COR-L47 (cell line): ENCODE measurements around the gene DNAAF2.
"Not testable (repeated sequence)": the region's sequence is repeated elsewhere in the genome, so short reads cannot be mapped to it uniquely, and the experiment has no call there.

ENCODE experiments used
- DNase-seq: peaks from one replicate; lab custom pipeline; 2025; lab: John Stamatoyannopoulos, UW

The DNAAF2 gene

GRCh38 chr14:49621114-49621881 lies 13.7 kb downstream of the DNAAF2 start:
- peak; percentile 41 for DNase-seq

GRCh38 chr14:49620182-49621113 lies 14.6 kb downstream of the DNAAF2 start, which contains the start of the genes MGAT2 and RPL36AL:
TSS of gene MGAT2 (plus strand) at chr14:49620799. CDS start at chr14:49621269, 470 bp downstream.
TSS of gene RPL36AL (minus strand) at chr14:49620626. CDS start at chr14:49619104, 1,522 bp downstream.
- peak; percentile 96 for DNase-seq

GRCh38 chr14:49619730-49620129 lies 15.3 kb downstream of the DNAAF2 start:
- DNase-seq = no peak

DNA sequence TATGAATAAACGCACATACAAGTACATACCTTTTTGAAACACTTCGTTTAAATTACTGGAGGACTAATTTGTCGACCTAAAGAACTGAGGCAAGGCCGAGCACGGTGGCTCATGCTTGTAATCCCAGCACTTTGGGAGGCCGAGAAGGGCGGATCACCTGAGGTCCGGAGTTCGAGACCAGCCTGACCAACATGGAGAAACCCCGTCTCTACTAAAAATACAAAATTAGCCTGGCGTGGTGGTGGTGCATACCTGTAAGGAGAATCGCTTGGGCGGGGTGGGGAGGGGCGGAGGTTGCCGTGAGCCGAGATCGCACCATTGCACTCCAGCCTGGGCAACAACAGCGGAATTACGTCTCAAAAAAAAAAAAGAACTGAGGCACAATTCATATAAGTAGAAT lies 15.8 kb downstream of the DNAAF2 start:
- not testable (repeated sequence) for DNase-seq

GRCh38 chr14:49617852-49618519 lies 17.1 kb downstream of the DNAAF2 start:
- DNase-seq = no peak

GRCh38 chr14:49615776-49616175 lies 19.3 kb downstream of the DNAAF2 start:
- no peak for DNase-seq

- no peak for DNase-seq
Observed at GRCh38 chr14:49614196-49614595, 20.8 kb downstream of the DNAAF2 start.

GRCh38 chr14:49612671-49613070 lies 22.4 kb downstream of the DNAAF2 start:
- no peak for DNase-seq

- no peak for DNase-seq
Observed at GRCh38 chr14:49612251-49612650, 22.8 kb downstream of the DNAAF2 start.

- DNase-seq = no peak
Observed at GRCh38 chr14:49607583-49607982, 27.5 kb downstream of the DNAAF2 start.

- DNase-seq = peak; percentile 77
Observed at GRCh38 chr14:49598485-49599300, 36.4 kb downstream of the DNAAF2 start, which contains the start of gene LRR1. TSS of gene LRR1 (plus strand) at chr14:49598940. CDS start at chr14:49599021, 81 bp downstream.

DNA sequence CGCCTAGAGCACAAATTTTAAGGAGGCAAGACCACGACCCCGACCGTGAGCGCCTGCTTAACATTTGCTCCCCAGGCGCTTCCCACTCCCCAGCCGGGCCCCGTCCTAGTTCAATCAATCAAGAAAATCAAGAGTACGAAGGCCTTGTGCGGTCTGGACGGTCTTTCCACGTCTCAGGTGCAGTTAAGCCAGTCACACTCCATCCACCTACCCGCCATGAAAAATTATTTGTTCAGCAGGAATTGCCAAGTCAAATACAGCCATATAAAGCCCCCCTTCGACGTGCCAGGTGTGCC lies 36.9 kb downstream of the DNAAF2 start:
- no peak for DNase-seq

DNA sequence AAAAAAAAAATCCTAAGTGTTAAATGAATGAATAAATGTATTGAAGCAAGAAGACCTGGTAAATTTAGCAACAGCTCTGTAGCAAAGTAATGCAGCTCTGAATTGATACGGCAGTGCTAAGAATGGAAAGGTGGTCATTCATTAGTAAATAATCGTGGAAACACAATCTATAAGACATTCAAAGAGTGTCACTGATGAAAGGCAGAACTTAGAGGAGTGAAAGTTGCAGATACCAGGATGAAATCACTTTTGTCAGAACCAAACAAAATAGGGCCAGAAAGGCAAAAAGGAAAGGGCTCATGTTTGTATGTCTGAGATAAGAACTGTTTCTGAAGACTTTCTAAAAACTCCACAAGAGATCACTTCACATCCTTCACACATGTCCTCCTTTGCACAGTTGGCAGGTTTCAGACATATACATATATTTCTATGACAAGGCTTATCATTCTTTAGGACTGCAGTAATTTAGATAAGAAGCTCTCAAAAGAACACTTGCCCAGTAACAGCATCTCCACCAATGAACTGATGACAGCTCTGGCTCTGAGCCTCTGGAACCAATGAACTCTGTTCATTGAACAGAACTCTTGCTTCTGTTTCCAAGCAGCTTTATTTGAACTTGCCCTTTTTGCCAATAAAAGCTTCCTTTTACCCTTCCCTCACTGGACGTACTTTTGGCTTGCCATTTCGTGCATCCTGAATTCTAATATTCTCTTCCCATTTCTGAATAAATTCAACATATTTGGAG lies 40.5 kb downstream of the DNAAF2 start:
- no peak for DNase-seq

DNA sequence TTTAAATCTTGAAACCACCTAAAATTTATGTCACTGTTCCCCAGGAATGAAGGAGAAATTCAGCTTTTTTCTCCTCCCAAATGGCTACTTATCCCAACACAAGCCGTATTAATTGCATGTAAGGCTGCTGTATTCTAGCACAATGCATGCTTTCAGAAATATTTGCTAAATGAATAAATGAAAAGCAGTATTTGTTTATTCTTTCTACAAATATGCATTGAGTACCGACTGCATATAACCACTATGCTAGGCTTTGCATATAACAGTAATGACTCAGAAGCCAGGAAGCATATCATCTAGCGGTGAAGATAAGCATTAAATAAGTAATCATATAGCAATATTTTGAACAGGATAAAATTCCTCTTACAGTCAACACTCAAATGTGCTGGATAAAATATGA lies 42.0 kb downstream of the DNAAF2 start:
- no peak for DNase-seq

GRCh38 chr14:49589387-49589786 lies 45.7 kb downstream of the DNAAF2 start:
- DNase-seq = no peak

GRCh38 chr14:49586673-49587460 lies 48.2 kb downstream of the DNAAF2 start:
- DNase-seq = peak; percentile 57

DNA sequence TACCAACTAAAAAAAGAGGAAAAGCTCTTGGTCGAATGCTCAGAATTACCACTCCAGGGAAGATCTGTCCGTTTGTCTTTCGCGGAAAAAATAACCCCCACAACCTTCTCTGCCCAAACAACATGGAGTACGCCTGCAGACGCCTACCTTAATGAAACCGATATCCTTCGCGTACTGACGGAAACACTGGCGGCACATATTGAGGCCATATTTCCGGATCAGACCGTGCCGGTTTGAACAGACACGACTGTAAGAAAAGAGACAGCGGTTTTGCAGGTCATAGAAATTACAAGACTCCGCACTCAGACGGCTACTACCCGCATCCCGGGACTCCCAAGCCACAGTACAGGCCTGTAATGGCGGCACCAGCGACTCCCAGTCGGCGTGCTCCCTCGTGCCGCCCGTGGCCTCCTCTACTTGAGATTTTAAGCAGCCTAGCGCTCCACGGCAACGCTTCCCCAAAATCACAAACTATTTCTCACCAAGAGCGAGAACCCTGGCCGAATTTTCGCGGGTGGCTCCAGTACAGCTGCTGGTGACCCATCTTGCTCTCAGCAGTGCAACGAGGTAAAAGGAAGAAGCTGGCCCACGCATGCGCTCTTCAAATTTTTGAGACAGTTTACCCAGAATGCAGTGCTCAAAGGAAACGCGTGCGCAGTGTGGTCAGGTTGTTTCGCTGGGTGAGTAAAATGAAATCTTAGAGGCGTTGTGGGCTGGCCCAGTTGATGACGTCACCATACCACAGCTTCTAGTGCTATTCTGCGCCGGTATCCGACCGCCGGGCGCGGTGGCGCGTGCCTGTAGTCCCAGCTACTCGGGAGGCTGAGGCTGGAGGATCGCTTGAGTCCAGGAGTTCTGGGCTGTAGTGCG lies 49.0 kb downstream of the DNAAF2 start, which contains the start of gene RPS29:
Gene RPS29, minus strand, starts transcription at position 578 of the 870 bp plus-strand sequence. Its CDS starts 34 bp downstream, at position 544.
- DNase-seq = peak; percentile 98

- not testable (repeated sequence) for DNase-seq
Observed at GRCh38 chr14:49584981-49585640, 49.9 kb downstream of the DNAAF2 start.
